NB4 (cell line): ENCODE data around the gene COMT.

Experiments used
- CTCF ChIP-seq: IDR thresholded peaks from one replicate; pipeline ENCODE4 v1.5.1; 2012; ENCODE audit warnings: low read depth, low read length
- POLR2A ChIP-seq: IDR thresholded peaks from 2 replicates; pipeline ENCODE4 v1.6.1; 2011; ENCODE audit warnings: mild to moderate bottlenecking; ENCODE audit not compliant: insufficient read length; ENCODE audit errors: extremely low read depth

GRCh38 chr22:20018001-20018400, 76.4 kb downstream of the COMT start:
- no peak for TF ChIP-seq CTCF
- TF ChIP-seq POLR2A: no peak
